SU-DHL-6 (cell line): Measurements from ENCODE around the gene ALG9.

ENCODE experiments used
- EZH2phosphoT487 ChIP-seq: fragments of 200-600 bp; sonication (generic), shearing (Covaris generic); conservative IDR thresholded peaks from 2 replicates; pipeline ENCODE4 v1.6.1; 2018; ENCODE audit warnings: mild to moderate bottlenecking, antibody characterized with exemption, low read length, moderate library complexity, mixed read lengths
- TF ChIP-seq, protein P1 (sequence below): fragments of 200-600 bp; sonication (generic); IDR thresholded peaks from one replicate; pipeline ENCODE4 v1.5.1; 2017; ENCODE audit warnings: antibody characterized with exemption, mild to moderate bottlenecking, low read length, moderate library complexity; ENCODE audit not compliant: insufficient read depth, poor library complexity, severe bottlenecking

DNA sequence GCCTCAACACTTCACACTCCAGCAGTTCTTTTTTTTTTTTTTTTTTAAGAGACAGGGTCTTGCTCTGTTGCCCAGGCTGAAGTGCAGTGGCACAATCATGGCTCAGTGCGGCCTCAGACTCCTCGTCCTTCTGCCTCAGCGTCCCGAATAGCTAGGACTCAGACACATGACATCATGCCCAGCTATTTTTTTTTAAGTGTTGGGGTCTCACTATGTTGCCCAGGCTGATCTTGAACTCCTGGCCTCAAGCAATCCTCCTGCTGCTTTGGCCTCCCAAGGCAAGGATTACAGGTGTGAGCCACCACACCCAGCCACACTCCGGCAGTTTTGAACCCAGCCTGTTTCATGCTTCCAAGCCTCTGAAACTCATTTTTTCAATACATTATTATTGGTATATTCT lies 108.9 kb downstream of the ALG9 start:
- TF ChIP-seq, protein P1, sequence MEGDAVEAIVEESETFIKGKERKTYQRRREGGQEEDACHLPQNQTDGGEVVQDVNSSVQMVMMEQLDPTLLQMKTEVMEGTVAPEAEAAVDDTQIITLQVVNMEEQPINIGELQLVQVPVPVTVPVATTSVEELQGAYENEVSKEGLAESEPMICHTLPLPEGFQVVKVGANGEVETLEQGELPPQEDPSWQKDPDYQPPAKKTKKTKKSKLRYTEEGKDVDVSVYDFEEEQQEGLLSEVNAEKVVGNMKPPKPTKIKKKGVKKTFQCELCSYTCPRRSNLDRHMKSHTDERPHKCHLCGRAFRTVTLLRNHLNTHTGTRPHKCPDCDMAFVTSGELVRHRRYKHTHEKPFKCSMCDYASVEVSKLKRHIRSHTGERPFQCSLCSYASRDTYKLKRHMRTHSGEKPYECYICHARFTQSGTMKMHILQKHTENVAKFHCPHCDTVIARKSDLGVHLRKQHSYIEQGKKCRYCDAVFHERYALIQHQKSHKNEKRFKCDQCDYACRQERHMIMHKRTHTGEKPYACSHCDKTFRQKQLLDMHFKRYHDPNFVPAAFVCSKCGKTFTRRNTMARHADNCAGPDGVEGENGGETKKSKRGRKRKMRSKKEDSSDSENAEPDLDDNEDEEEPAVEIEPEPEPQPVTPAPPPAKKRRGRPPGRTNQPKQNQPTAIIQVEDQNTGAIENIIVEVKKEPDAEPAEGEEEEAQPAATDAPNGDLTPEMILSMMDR, result no peak
- no peak for TF ChIP-seq EZH2phosphoT487
